Adipose tissue (tissue), 3 donors: ENCODE measurements around the gene PANX2. TPM values are rescaled to one million over a fixed set of nuclear protein-coding genes. Genes with fewer than 3 reads are reported as not detected.
"Not testable (repeated sequence)": the region's sequence is repeated elsewhere in the genome, so short reads cannot be mapped to it uniquely, and the experiment has no call there.

Experiments used
- H3K27ac ChIP-seq: one replicate; pipeline ENCODE4 v1.5.1; 2013; ENCODE audit warnings: low read depth, low read length
- WGBS, 3 donors: extraction: QIAGEN DNeasy Blood & Tissue Kit; methylation state at CpG; one replicate each; pipeline ENCODE4 v1.1.7; 2013; 5-methylcytosine and 5-hydroxymethylcytosine counted together
- polyA plus RNA-seq, 3 donors: library from polyadenylated mRNA; stranded (reverse); fragments of 200-250 nt; gene quantifications; one replicate each; pipeline ENCODE4 v1.2.3, GENCODE V29; 2013
- donor health status: healthy with polysubstance abuse.
- donor health status: Bipolar disorder and iron deficiency.
- donor health status: healthy.

PANX2 gene
- polyA plus RNA-seq, 3 donors, result 0.34 to 0.46 (median 0.36) TPM

DNA sequence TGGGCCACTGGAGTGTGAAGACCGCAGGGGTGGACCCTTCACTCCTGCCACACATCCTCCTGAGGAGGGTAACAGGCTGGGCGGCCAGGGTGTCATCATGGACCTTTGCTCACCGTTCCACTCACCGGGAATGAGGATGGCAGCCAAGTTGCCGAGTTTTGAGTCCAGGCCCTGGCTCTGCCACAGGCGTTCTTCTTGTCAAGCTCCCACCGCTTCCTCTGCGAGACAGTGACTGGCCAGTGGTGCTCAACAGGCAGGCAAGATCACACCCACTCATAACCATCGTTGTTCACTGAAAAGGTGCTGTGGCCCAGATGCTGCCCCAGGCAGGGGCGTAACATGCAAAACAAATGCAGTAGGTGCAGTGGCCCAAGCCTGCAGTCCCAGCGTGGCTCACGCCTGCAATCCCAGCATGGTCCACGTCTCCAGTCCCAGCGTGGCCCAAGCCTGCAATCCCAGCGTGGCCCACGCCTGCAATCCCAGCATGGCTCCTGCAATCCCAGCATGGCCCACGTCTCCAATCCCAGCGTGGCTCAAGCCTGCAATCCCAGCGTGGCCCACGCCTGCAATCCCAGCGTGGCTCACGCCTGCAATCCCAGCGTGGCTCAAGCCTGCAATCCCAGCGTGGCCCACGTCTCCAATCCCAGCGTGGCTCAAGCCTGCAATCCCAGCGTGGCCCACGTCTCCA, 5.0 kb upstream of the PANX2 start:
- no peak overlapping the region for H3K27ac ChIP-seq
- WGBS, 3 donors, result 95 to 96% (median 96%) methylated on average over 28 of the region's 28 CpGs

DNA sequence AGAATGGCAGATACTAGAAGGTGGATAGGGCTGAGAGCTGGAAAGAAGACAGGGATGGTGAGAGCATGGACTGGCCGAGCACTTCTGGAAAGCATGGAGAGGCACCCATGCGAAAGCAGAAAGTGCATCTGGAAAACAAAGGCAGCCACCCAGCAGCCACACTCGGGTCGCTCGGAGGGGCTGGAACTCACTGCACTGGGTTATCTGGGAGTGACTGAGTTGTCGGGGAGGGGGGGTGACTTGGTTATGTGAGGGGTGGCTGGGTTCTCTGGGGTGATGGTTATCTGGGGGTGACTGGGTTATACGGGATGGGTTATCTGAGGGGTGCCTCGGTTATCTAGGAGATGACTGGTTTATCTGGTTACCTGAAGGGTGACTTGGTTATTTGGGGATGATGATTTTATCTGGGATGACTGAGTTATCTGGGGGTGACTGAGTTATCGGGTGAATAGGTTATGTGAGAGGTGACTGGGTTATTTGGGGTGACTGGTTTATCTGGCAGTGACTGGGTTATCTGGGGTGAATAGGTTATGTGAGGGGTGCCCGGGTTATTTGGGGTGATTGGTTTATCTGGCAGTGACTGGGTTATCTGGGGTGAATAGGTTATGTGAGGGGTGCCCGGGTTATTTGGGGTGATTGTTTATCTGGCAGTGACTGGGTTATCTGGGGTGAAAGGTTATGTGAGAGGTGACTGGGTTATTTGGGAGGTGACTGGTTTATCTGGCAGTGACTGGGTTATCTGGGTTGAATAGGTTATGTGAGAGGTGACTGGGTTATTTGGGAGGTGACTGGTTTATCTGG, 2.6 kb upstream of the PANX2 start:
- 46 to 75% (median 66%) methylated on average over 11 of the region's 11 CpGs for WGBS, 3 donors

DNA sequence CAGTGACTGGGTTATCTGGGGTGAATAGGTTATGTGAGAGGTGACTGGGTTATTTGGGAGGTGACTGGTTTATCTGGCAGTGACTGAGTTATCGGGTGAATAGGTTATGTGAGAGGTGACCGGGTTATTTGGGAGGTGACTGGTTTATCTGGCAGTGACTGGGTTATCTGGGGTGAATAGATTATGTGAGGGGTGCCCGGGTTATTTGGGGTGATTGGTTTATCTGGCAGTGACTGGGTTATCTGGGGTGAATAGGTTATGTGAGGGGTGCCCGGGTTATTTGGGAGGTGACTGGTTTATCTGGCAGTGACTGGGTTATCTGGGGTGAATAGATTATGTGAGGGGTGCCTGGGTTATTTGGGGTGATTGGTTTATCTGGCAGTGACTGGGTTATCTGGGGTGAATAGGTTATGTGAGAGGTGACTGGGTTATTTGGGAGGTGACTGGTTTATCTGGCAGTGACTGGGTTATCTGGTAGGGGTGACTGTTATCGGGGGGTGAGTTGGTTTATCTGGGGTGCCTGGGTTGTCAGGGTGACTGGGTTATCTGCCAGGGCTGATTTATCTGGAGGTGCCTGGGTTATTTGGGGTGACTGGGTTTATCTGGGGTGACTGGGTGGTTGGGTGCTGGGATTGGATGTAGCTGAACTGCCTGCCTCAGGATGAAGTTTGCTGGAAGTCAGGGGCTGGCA, 1.9 kb upstream of the PANX2 start:
- 42 to 87% (median 86%) methylated on average over 5 of the region's 5 CpGs for WGBS, 3 donors
- not testable (repeated sequence) for H3K27ac ChIP-seq

More for the DNA sequence above, 2.6 kb upstream of the PANX2 start:
- no peak overlapping the region for H3K27ac ChIP-seq

DNA sequence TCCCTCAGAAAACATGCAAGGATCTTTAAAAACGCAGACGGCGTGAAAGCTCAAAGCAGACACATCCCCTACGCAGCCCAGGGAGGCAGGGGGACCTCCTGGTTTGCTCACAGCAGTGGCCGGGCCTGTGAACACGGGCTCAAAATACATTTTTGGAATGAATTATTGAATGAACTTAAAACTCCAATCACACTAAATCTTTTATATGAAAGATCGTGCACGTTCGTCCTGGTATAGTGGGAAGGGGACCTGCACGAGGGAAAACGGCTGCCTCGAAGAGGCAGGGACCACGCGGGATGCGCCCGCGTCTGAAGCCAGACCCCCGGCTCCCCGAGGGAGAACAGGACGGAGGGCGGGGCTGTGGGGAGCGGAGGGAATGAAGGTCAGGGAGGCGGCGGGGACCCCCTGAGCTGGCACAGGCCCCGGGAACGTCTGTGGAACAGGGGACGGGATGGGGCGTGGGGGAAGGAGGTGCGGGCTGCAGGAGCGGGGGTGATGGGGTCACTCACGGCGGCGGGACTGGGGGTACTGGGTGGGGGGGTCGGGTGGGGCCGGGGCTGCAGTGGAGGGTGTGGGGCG, 1.3 kb upstream of the PANX2 start:
- no peak overlapping the region for H3K27ac ChIP-seq

DNA sequence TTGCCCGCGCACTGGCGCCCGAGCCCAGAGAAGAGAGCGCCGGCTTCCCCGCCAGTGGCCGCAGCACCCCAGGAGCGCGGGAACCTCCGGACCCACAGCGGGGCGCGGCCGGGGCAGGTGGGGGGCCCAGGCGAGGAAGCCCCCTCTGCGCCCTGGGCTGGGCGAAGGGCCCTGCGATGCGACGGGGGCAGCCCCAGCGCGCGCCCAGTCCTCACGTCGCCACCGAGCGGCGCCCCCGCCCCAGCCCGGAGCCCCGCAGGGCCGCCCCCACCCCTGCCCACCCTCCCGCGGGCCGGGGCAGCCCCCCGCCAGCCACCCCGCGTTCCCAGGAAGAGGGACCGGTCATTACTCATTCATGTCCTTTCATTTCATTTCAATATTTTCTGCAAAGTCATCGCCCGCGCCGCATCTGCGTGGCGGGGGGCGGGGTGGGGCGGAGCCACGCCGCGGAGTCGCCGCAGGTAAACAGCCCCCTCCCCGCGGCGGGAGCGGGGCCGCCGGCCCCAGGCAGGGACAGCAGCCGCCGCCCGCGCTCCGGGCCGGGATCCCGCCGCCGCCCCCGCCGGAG, 673 bp upstream of the PANX2 start:
- H3K27ac ChIP-seq, result no peak overlapping the region
- 0 to 2% (median 2%) methylated on average over 30 to 70 of the region's 70 CpGs for WGBS, 3 donors

More for the DNA sequence above, 1.3 kb upstream of the PANX2 start:
- 8 to 13% (median 11%) methylated on average over 29 to 34 of the region's 36 CpGs for WGBS, 3 donors

DNA sequence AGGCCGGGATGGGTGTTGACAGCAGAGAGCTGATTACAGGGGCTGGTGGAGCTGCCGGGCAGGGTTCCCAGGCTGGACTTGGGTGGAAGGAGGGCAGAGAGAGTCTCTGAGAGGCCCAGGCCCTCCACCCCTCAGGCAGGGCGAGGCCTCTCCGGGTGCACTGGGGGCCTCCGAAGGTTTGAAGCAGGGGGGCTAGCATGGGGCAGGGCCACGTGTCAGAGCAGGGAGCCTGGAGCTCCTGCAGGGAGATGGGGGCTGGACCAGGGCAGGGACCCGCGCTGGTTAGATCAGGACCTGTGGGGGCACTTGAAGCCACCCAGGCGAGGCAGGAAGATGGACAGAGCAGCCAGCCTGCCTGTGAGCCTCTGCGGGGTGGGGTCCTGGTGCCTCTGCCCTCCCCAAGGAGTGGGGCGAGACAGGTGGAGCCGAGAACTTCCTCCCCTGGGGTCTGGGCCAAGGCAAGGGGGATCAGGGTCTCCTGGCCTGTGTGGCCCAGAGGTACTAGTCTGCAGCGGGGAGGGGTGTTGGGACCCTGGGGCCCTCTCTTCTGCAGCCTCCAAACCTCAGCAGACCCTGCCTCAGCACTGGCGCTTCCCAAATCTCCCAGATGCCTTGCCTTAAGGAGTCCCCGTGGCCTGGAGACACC, 911 bp downstream of the PANX2 start:
- WGBS, 3 donors, result 76 to 79% (median 77%) methylated on average over 15 of the region's 15 CpGs
- H3K27ac ChIP-seq, result no peak overlapping the region

DNA sequence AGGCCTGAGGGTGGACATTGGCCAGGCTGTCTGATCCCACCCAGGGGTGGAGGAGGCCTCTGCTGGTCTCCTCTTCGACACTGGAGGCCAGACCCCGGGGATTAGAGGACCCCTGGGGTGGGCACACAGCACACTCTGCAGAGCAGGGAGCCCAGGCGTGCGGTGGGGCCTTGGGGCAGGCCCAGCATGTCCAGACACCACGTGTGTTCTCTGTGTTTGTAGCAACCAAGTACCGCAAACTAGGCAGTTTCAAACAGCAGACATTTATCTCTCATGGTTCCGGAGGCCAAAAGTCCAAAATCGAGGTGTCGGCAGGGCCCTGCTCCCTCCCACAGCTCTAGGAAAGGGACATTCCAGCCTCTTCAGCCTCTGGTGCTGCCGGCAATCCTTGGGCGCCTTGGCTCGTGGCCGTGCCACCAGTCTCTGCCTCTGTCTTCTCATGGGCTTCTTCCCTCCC, 1.5 kb downstream of the PANX2 start:
- no peak overlapping the region for H3K27ac ChIP-seq
- 75 to 82% (median 78%) methylated on average over 13 of the region's 13 CpGs for WGBS, 3 donors

DNA sequence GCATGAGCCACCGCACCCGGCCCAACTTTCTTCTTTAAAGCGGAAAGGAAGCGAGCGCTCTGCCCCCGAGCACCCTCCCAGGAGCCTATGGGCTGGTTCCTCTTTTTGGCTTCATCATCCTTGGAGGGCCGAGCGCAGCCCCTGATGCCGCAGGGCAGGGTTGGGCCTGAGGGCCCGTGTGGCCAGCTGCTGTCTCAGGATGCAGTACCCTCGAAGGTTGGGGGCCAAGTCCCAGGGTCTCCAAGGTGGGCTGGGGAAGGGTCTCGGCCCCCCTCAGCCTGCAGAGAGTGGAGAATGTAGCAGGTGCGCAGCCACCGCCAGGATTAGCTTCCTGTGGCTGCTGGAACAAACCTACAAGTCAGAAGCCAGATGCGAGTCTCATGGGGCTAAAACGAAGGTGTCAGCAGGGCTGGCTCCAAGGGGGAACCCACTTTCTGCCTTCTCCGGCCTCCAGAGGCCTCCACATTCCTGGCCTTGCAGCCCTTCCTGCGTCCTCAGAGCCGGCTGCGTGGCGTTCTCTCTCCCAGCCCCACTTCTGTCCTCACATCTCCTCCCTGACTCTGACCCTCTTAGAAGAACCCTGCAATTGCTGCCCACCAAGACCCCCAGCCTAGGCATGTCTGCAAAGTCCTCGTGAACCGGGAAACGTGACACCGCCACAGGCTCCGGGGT, 2.9 kb downstream of the PANX2 start:
- H3K27ac ChIP-seq, result no peak overlapping the region
- WGBS, 3 donors, result 69 to 83% (median 70%) methylated on average over 26 of the region's 26 CpGs

DNA sequence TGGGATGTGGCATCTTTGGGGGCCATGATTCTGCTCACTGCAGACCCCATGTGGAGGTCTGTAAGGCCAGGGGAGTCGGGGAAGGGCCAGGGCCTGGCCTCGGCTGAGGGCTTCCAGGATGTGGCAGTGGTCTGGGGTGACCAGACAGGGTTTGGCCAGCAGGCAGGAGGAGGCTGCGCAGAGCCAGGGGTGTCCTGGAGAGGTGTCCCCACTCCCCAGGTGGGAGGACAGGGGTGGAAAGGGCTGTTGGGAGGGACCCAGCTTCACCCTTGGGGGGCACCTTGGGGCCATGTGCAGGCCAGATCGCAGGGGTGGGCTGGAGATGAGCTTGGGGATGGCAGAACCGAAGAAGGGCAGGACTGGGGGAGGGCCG, 3.4 kb downstream of the PANX2 start:
- 88 to 96% (median 95%) methylated on average over 6 of the region's 6 CpGs for WGBS, 3 donors
- H3K27ac ChIP-seq, result no peak overlapping the region

DNA sequence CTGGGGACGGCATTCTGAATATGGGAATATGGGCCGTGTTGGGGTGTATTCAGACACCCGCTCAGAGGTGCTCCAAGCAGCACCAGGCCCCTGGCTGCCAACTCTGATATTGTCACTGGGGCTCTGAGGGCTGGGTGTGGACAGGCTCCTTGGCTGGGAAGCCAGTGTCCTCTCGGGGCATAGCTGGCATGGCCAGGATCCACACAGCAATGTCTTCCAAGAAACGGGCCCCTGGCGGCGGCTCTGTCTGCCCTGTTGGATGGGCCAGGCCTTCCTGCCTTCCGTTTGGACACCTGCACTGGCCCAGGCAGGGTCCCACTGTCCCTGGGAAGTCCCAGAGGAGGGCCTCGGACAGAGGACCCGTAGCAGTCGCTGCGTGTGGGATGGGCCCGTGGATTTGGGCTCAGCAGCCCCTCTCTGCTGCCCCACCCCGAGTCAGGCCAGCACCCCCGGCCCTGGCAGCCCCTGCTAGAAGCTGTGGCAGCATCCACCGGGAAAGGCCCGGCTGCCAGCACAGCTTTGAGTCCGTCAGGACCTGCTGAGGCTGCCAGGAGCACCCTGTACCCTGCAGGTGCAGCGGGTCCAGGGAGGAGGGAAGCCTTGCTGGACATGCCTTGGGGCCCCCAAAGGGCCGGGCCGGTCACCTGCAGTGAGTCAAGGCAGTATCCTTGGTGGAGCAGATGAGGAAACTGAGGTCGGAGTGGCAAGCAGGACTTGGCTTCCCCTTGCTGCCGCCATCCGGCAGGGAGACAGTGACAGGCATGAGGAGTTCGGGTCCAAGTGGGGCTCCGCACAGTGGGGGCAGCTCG, 4.1 kb downstream of the PANX2 start:
- 83 to 87% (median 86%) methylated on average over 25 to 27 of the region's 27 CpGs for WGBS, 3 donors
- no peak overlapping the region for H3K27ac ChIP-seq

DNA sequence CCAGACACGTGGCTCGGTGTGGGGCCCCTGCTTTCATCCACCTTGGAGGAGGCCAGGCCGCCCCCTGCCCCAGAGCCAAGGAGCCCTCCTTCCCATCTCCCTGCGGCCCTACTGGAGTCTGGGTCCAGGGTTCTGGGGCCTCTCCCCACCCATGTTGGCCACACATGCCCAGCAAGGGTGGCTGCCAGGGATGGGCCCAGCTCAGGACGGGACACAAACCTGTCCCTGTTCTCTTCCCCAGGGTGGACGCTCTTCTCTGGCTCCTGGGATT, 4.6 kb downstream of the PANX2 start:
- H3K27ac ChIP-seq, result no peak overlapping the region
- WGBS, 3 donors, result 83 to 91% (median 88%) methylated on average over 5 to 6 of the region's 6 CpGs

DNA sequence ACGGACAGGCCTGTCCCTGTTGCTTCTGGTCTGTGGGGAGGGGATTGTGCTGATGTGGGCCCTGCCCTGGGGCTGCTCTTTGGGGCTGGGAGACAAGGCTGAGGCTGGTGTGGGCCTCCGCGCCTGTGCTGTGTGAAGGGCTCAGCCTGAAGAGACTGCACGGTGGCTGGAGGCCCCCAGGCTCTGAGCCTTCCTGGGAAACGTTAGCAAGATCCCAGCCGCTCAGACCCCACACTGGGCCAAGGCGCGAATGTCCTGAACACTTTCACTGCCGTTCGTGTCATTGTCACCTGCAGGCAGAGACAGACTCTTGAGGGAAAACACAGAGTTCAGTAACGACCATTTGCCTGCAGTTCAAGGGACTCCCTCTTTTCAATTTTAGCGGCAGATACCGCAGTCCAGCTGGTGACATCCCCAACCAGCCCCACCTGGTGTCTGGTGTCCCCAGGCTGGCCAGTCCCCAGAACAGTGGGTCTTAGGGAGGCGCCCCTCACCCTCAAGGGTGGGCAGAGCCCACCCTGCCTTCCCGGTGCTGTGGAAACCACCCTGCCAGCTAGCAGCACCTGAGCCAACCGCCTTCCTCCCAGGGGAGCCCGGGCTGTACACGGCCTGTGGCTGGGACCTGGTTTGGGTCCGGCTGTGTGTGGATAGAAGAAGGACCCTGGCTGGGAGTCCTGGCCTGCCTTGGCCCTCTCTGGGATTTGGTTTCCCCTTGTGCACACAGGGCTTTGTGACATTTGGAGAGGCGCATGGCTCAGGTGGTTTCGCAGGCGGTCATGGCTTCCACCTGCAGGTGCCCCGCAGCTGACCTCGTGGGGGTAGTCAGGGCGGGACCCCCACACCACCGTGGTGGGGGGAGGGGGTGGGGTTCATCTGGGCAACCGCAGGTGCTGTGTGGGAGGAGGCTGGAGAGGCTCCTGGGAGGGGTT, 5.7 kb downstream of the PANX2 start:
- WGBS, 3 donors, result 77 to 83% (median 78%) methylated on average over 24 to 27 of the region's 27 CpGs

DNA sequence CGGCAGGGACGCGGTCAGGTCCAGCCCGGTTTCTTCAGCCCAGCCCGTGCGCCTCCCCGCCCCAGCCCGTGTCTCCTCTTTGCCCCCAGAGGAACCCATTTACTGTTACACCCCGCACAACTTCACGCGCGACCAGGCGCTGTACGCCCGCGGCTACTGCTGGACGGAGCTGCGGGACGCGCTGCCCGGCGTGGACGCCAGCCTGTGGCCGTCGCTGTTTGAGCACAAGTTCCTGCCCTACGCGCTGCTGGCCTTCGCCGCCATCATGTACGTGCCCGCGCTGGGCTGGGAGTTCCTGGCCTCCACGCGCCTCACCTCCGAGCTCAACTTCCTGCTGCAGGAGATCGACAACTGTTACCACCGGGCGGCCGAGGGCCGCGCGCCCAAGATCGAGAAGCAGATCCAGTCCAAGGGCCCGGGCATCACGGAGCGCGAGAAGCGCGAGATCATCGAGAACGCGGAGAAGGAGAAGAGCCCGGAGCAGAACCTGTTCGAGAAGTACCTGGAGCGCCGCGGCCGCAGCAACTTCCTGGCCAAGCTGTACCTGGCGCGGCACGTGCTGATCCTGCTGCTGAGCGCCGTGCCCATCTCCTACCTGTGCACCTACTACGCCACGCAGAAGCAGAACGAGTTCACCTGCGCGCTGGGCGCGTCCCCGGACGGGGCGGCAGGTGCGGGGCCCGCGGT, 6.5 kb downstream of the PANX2 start:
- no peak overlapping the region for H3K27ac ChIP-seq
- WGBS, 3 donors, result 95 to 96% (median 96%) methylated on average over 73 to 76 of the region's 76 CpGs

More for the DNA sequence above, 5.7 kb downstream of the PANX2 start:
- no peak overlapping the region for H3K27ac ChIP-seq

DNA sequence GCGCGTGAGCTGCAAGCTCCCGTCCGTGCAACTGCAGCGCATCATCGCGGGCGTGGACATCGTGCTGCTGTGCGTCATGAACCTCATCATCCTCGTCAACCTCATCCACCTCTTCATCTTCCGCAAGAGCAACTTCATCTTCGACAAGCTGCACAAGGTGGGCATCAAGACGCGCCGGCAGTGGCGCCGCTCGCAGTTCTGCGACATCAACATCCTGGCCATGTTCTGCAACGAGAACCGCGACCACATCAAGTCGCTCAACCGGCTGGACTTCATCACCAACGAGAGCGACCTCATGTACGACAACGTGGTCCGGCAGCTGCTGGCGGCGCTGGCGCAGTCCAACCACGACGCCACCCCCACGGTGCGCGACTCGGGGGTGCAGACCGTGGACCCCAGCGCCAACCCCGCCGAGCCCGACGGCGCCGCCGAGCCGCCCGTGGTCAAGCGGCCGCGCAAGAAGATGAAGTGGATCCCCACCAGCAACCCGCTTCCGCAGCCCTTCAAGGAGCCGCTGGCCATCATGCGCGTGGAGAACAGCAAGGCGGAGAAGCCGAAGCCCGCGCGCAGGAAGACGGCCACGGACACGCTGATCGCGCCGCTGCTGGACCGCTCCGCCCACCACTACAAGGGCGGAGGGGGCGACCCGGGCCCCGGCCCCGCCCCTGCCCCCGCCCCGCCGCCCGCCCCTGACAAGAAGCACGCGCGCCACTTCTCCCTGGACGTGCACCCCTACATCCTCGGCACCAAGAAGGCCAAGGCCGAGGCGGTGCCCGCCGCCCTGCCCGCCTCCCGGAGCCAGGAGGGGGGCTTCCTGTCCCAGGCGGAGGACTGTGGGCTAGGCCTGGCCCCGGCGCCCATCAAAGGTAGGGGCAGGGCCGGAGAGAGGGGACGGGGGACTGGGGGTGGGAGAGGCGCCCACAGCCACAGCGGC, 7.3 kb downstream of the PANX2 start:
- whole genome bisulfite sequencing, 3 donors, result 52 to 68% (median 65%) methylated on average over 80 to 98 of the region's 98 CpGs

DNA sequence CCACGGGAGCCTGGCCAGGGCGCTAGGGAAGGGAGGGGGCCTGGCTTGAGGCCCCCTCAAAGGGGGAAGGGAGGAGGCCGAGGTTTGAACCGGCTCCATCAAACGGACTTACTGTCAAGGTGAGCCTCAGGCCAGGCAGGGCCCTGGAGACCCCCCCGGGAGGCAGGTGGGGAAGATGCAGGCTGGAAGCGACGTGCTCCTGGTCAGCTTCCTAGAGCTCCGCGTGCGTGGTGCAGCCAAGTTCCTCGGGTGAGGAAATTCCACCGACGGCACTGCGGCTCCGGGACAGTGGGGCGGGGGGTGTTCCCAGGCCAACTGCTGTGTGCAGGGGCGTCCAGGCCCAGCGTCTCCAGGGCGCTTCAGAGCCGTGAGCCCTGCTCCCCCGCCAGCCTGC, 7.9 kb downstream of the PANX2 start:
- WGBS, 3 donors, result 37 to 70% (median 49%) methylated on average over 20 to 22 of the region's 22 CpGs
- H3K27ac ChIP-seq, result no peak overlapping the region

More for the DNA sequence above, 7.3 kb downstream of the PANX2 start:
- no peak overlapping the region for H3K27ac ChIP-seq
